ENCODE measurements around the gene SGPP2. TPM values are rescaled to one million over a fixed set of nuclear protein-coding genes. Genes with fewer than 3 reads are reported as not detected.

SGPP2 gene
- polyA plus RNA-seq, 3 donors, result not detected

GRCh38 chr2:222604749-222605515 is 180.6 kb downstream of the SGPP2 start:
- Mint-ChIP-seq H3K36me3 (peaks cover 36 to 39% of the 10 kb centered on the region in 2 donors), H3K27ac (no peak overlapping the region), H3K4me3 (no peak overlapping the region), H3K27me3 (ENCODE audit: low read depth in 3 of 3) (no peaks in the 10 kb centered on the region), H3K4me1 (peaks cover 7% of the 10 kb centered on the region), H3K9me3 (no peaks in the 10 kb centered on the region)
- WGBS (ENCODE audit: insufficient coverage), result no CpG with 5 or more reads among the region's 5 CpGs
- DNase-seq, result no peak
- Histone ChIP-seq H3K79me2 (ENCODE audit: insufficient read depth, low read length) (peaks cover 3% of the 10 kb centered on the region), H3K9ac (ENCODE audit: insufficient read depth, low read length, poor library complexity, severe bottlenecking) (no peak overlapping the region), H3K4me1 (ENCODE audit: control insufficient read depth in 1 of 2, insufficient read depth in 2 of 2, low read length in 2 of 2) (no peaks in the 10 kb centered on the region), H3K4me3 (replicated peaks in 1 of 3; ENCODE audit: low read depth in 2 of 3, low read length in 3 of 3) (no peak overlapping the region), H3K27me3 (ENCODE audit: control insufficient read depth in 2 of 2, insufficient read depth in 2 of 2, low read length in 2 of 2) (no peaks in the 10 kb centered on the region), H4K20me1 (ENCODE audit: insufficient read depth, low read length) (no peaks in the 10 kb centered on the region), H3K4me2 (replicated peaks; ENCODE audit: extremely low read depth, low read length, poor library complexity, severe bottlenecking) (no peak overlapping the region), H2AFZ (ENCODE audit: insufficient read depth, low read depth, low read length, poor library complexity, severe bottlenecking) (no peak overlapping the region), H3K9me3 (replicated peaks in 1 of 2; ENCODE audit: control insufficient read depth in 1 of 2, insufficient read depth in 1 of 2, low read length in 2 of 2) (no peaks in the 10 kb centered on the region), H3K27ac (ENCODE audit: low read depth in 1 of 2, low read length in 2 of 2) (no peak overlapping the region), H3K36me3 (replicated peaks in 1 of 2; ENCODE audit: control insufficient read depth in 1 of 2, insufficient read depth in 2 of 2, low read length in 2 of 2) (peaks cover 14 to 55% of the 10 kb centered on the region in 2 donors)
- intact Hi-C loops (cut with micrococcal nuclease), result no loop called here
- no peak for TF ChIP-seq CTCF (IDR thresholded peaks at IDR 0.05)

GRCh38 chr2:222606306-222606705 is 182.0 kb downstream of the SGPP2 start:
- Mint-ChIP-seq H3K27me3 (ENCODE audit: low read depth in 3 of 3) (no peaks in the 10 kb centered on the region), H3K4me3 (no peak overlapping the region)

More at GRCh38 chr2:222606306-222606705, 182.0 kb downstream of the SGPP2 start:
- intact Hi-C loops (cut with micrococcal nuclease), result no loop called here
- no peak overlapping the region for H3K27ac ChIP-seq (ENCODE audit: low read depth in 1 of 2, low read length in 2 of 2)
- no peak overlapping the region for H3K9ac ChIP-seq (ENCODE audit: insufficient read depth, low read length, poor library complexity, severe bottlenecking)
- H3K36me3 ChIP-seq (replicated peaks in 1 of 2; ENCODE audit: control insufficient read depth in 1 of 2, insufficient read depth in 2 of 2, low read length in 2 of 2), result peaks cover 18 to 53% of the 10 kb centered on the region in 2 donors
- Mint-ChIP-seq H3K36me3 (peaks cover 34 to 38% of the 10 kb centered on the region in 2 donors), H3K9me3 (no peaks in the 10 kb centered on the region), H3K27ac (no peak overlapping the region), H3K4me1 (peaks cover 7% of the 10 kb centered on the region)
- no peaks in the 10 kb centered on the region for H3K9me3 ChIP-seq (replicated peaks in 1 of 2; ENCODE audit: control insufficient read depth in 1 of 2, insufficient read depth in 1 of 2, low read length in 2 of 2)
- peaks cover 3% of the 10 kb centered on the region for H3K79me2 ChIP-seq (ENCODE audit: insufficient read depth, low read length)
- no peak for DNase-seq
- no peaks in the 10 kb centered on the region for H4K20me1 ChIP-seq (ENCODE audit: insufficient read depth, low read length)
- TF ChIP-seq CTCF (IDR thresholded peaks at IDR 0.05), result no peak
- H3K4me1 ChIP-seq (ENCODE audit: control insufficient read depth in 1 of 2, insufficient read depth in 2 of 2, low read length in 2 of 2), result no peaks in the 10 kb centered on the region
- no peak overlapping the region for H3K4me2 ChIP-seq (replicated peaks; ENCODE audit: extremely low read depth, low read length, poor library complexity, severe bottlenecking)
- H3K27me3 ChIP-seq (ENCODE audit: control insufficient read depth in 2 of 2, insufficient read depth in 2 of 2, low read length in 2 of 2), result no peaks in the 10 kb centered on the region
- no peak overlapping the region for H2AFZ ChIP-seq (ENCODE audit: insufficient read depth, low read depth, low read length, poor library complexity, severe bottlenecking)
- WGBS (ENCODE audit: insufficient coverage), result no CpG with 5 or more reads among the region's 3 CpGs
- H3K4me3 ChIP-seq (replicated peaks in 1 of 3; ENCODE audit: low read depth in 2 of 3, low read length in 3 of 3), result no peak overlapping the region
